ENCODE results near the gene ISM1.

GRCh38 chr20:13322621-13323020 lies 101.5 kb downstream of the ISM1 start:
- TF ChIP-seq CTCF (IDR thresholded peaks at IDR 0.05; ENCODE audit: poor library complexity, severe bottlenecking) (no peak), EP300 (conservative IDR thresholded peaks at IDR 0.05; ENCODE audit: poor library complexity, severe bottlenecking) (no peak), SMC3 (conservative IDR thresholded peaks at IDR 0.05; ENCODE audit: poor library complexity) (no peak), TAF1 (IDR thresholded peaks at IDR 0.05; ENCODE audit: low read depth) (no peak), REST (IDR thresholded peaks at IDR 0.05; ENCODE audit: borderline replicate concordance) (no peak), EZH2 (IDR thresholded peaks at IDR 0.05; ENCODE audit: borderline replicate concordance, insufficient read depth, low read length, poor library complexity, severe bottlenecking) (no peak), POLR2AphosphoS5 (IDR thresholded peaks at IDR 0.05) (no peak)

Data from neural cell (in vitro differentiated cells).